Liver (tissue), 9 donors: ENCODE results near the gene LRMDA. TPM values are rescaled to one million over a fixed set of nuclear protein-coding genes. Genes with fewer than 3 reads are reported as not detected.

ENCODE experiments used
- DNase-seq: peaks from one replicate; pipeline ENCODE4 v3.0.0-alpha.2; 2017; ENCODE audit warnings: low spot score
- H3K27ac ChIP-seq, 2 donors: one replicate each; pipeline ENCODE4 v1.7.0; 2013; ENCODE audit warnings: inconsistent platforms in 2 of 2, low read length in 2 of 2, control low read depth in 1 of 2, low read depth in 1 of 2, mild to moderate bottlenecking in 1 of 2
- H3K27me3 ChIP-seq, 4 donors: one replicate each; pipeline versions ENCODE4 v1.6.1 to v1.7.0; 2013; ENCODE audit warnings: low read length in 3 of 4, inconsistent platforms in 1 of 4, mild to moderate bottlenecking in 1 of 4, moderate library complexity in 1 of 4; ENCODE audit not compliant: control insufficient read depth in 4 of 4, insufficient read depth in 4 of 4
- H3K36me3 ChIP-seq, 4 donors: one replicate each; pipeline versions ENCODE4 v1.6.1 to v1.7.0; 2013; ENCODE audit warnings: low read length in 3 of 4, mild to moderate bottlenecking in 3 of 4, low read depth in 1 of 4, moderate library complexity in 1 of 4; ENCODE audit not compliant: control insufficient read depth in 4 of 4, insufficient read depth in 3 of 4
- H3K4me1 ChIP-seq, 4 donors: one replicate each; pipeline versions ENCODE4 v1.6.1 to v1.7.0; 2013; ENCODE audit warnings: low read length in 3 of 4, mild to moderate bottlenecking in 3 of 4, moderate library complexity in 1 of 4; ENCODE audit not compliant: control insufficient read depth in 4 of 4, insufficient read depth in 4 of 4
- H3K4me3 ChIP-seq, 3 donors: one replicate each; pipeline versions ENCODE4 v1.6.1 to v1.7.0; 2013; ENCODE audit warnings: low read length in 3 of 3, control low read depth in 1 of 3, low read depth in 1 of 3, mild to moderate bottlenecking in 1 of 3
- H3K9ac ChIP-seq, 2 donors: one replicate each; pipeline ENCODE4 v1.7.0; 2013; ENCODE audit warnings: low read length in 2 of 2, mild to moderate bottlenecking in 2 of 2, moderate library complexity in 2 of 2, control low read depth in 1 of 2, low read depth in 1 of 2
- H3K9me3 ChIP-seq, 4 donors: one replicate each; pipeline versions ENCODE4 v1.6.1 to v1.7.0; 2013; ENCODE audit warnings: low read length in 3 of 4; ENCODE audit not compliant: control insufficient read depth in 4 of 4
- CTCF ChIP-seq: fragments of 150-350 bp; IDR thresholded peaks from 2 replicates; pipeline ENCODE4 v1.5.1; 2017; ENCODE audit warnings: improper control_type of control experiment, low read depth, low read length; ENCODE audit not compliant: missing input control
- EGR1 ChIP-seq, 2 donors: IDR thresholded peaks; 2 replicates each; pipeline ENCODE4 v1.6.1; 2016 to 2018; ENCODE audit warnings: antibody characterized with exemption in 2 of 2, low read depth in 2 of 2
- FOXA1 ChIP-seq: IDR thresholded peaks from 2 replicates; pipeline ENCODE4 v1.6.1; 2016; ENCODE audit warnings: antibody characterized with exemption
- FOXA2 ChIP-seq: IDR thresholded peaks from 2 replicates; pipeline ENCODE4 v1.6.1; 2016; ENCODE audit warnings: antibody characterized with exemption
- GABPA ChIP-seq, 2 donors: IDR thresholded peaks in 1 of 2; conservative IDR thresholded peaks in 1 of 2; 2 replicates each; pipeline ENCODE4 v1.6.1; 2016; ENCODE audit warnings: antibody characterized with exemption in 2 of 2, mild to moderate bottlenecking in 1 of 2, moderate library complexity in 1 of 2
- HNF4A ChIP-seq, 2 donors: conservative IDR thresholded peaks; 2 replicates each; pipeline ENCODE4 v1.6.1; 2016; ENCODE audit warnings: antibody characterized with exemption in 2 of 2, mild to moderate bottlenecking in 2 of 2
- HNF4G ChIP-seq: IDR thresholded peaks from 2 replicates; pipeline ENCODE4 v1.6.1; 2016; ENCODE audit warnings: antibody characterized with exemption
- JUND ChIP-seq, 2 donors: IDR thresholded peaks; 2 replicates each; pipeline ENCODE4 v1.6.1; 2016; ENCODE audit warnings: antibody characterized with exemption in 2 of 2
- MAX ChIP-seq: IDR thresholded peaks from 2 replicates; pipeline ENCODE4 v1.6.1; 2016; ENCODE audit warnings: antibody characterized with exemption
- NR2F2 ChIP-seq: IDR thresholded peaks from 2 replicates; pipeline ENCODE4 v1.6.1; 2016; ENCODE audit warnings: antibody characterized with exemption
- RAD21 ChIP-seq, 2 donors: IDR thresholded peaks; 2 replicates each; pipeline ENCODE4 v1.6.1; 2016; ENCODE audit warnings: antibody characterized with exemption in 2 of 2, mild to moderate bottlenecking in 2 of 2
- RXRA ChIP-seq, 2 donors: IDR thresholded peaks; 2 replicates each; pipeline ENCODE4 v1.6.1; 2017 to 2018; ENCODE audit warnings: antibody characterized with exemption in 2 of 2, mild to moderate bottlenecking in 1 of 2
- SP1 ChIP-seq: IDR thresholded peaks from 2 replicates; pipeline ENCODE4 v1.6.1; 2018; ENCODE audit warnings: antibody characterized with exemption, mild to moderate bottlenecking
- TAF1 ChIP-seq: conservative IDR thresholded peaks from 2 replicates; pipeline ENCODE4 v1.6.1; 2016; ENCODE audit warnings: antibody characterized with exemption, mild to moderate bottlenecking
- YY1 ChIP-seq: IDR thresholded peaks from 2 replicates; pipeline ENCODE4 v1.6.1; 2016; ENCODE audit warnings: antibody characterized with exemption, mild to moderate bottlenecking
- ZBTB33 ChIP-seq: IDR thresholded peaks from 2 replicates; pipeline ENCODE4 v1.6.1; 2016; ENCODE audit warnings: antibody characterized with exemption
- WGBS: extraction: QIAGEN DNeasy Blood & Tissue Kit; methylation state at CpG from one replicate; pipeline ENCODE4 v1.1.7; 2013; 5-methylcytosine and 5-hydroxymethylcytosine counted together
- polyA plus RNA-seq, 2 donors: library from polyadenylated mRNA; stranded (reverse) in 1 of 2; unstranded in 1 of 2; fragments of 200-250 nt in 1 of 2; fragments of >200 nt in 1 of 2; fragmentation: Nextera tagmentation in 1 of 2; extraction: Ambion mirVana in 1 of 2; gene quantifications; one replicate each; pipeline versions ENCODE4 v1.2.1 to v1.2.3, GENCODE V29; 2013 to 2015
- total RNA-seq, 2 donors: library from RNA; depleted of rRNA; stranded (reverse); fragments of >200 nt; gene quantifications; one replicate each; pipeline ENCODE4 v1.2.3, GENCODE V29; 2014
- donor health status: healthy.
- donor health status: healthy.
- donor health status: healthy.
- donor health status: healthy.
- donor health status: healthy.

The LRMDA gene
- total and polyA plus RNA-seq, 4 donors: 7.9 to 15.8 (median 11.3) TPM

- WGBS: 92% methylated on average over 3 of the region's 3 CpGs
- Histone ChIP-seq H3K36me3 (peaks cover 0 to 1% (median 0%) of the 10 kb centered on the region in 4 donors), H3K4me3 (no peak overlapping the region), H3K9me3 (no peaks in the 10 kb centered on the region), H3K9ac (no peak overlapping the region), H3K4me1 (no peaks in the 10 kb centered on the region), H3K27ac (no peak overlapping the region), H3K27me3 (no peaks in the 10 kb centered on the region)
- DNase-seq: no peak
- TF ChIP-seq ZBTB33 (no peak), MAX (no peak), EGR1 (IDR thresholded peaks at IDR 0.05; ENCODE audit: low read depth in 2 of 2) (no peak), FOXA1 (no peak), GABPA (IDR thresholded peaks at IDR 0.05 in 1 of 2, conservative IDR thresholded peaks at IDR 0.05 in 1 of 2) (no peak), HNF4A (conservative IDR thresholded peaks at IDR 0.05) (no peak), RAD21 (IDR thresholded peaks at IDR 0.05) (no peak), TAF1 (no peak), NR2F2 (no peak), HNF4G (no peak), YY1 (no peak), RXRA (IDR thresholded peaks at IDR 0.05) (no peak), JUND (IDR thresholded peaks at IDR 0.05) (no peak), FOXA2 (no peak), SP1 (no peak)
These were observed 1029.6 kb downstream of the LRMDA start for GRCh38 chr10:76461024-76461423.

- H3K9me3 ChIP-seq: no peaks in the 10 kb centered on the region
- DNase-seq: no peak
- TF ChIP-seq RXRA (IDR thresholded peaks at IDR 0.05) (no peak), YY1 (no peak), SP1 (no peak), GABPA (IDR thresholded peaks at IDR 0.05 in 1 of 2, conservative IDR thresholded peaks at IDR 0.05 in 1 of 2) (no peak), RAD21 (IDR thresholded peaks at IDR 0.05) (no peak), TAF1 (no peak), HNF4A (conservative IDR thresholded peaks at IDR 0.05) (no peak), ZBTB33 (no peak), MAX (no peak), NR2F2 (no peak), CTCF (no peak), FOXA1 (no peak), FOXA2 (no peak), HNF4G (no peak)
- H3K27me3 ChIP-seq: no peaks in the 10 kb centered on the region
- no peaks in the 10 kb centered on the region for H3K4me1 ChIP-seq
- H3K36me3 ChIP-seq: peaks cover 0 to 1% (median 0%) of the 10 kb centered on the region in 4 donors
- H3K9ac ChIP-seq: no peak overlapping the region
- H3K27ac ChIP-seq: no peak overlapping the region
- H3K4me3 ChIP-seq: no peak overlapping the region
- 87% methylated on average over 1 of the region's 1 CpG for WGBS
These were observed 1031.7 kb downstream of the LRMDA start for GRCh38 chr10:76463111-76463510.
